NCI-H2227 treated with DMSO at 0.1 percent for 48 hours (cell line): ENCODE measurements around the gene FTCDNL1.

Experiments
- DNase-seq: peaks from one replicate; lab custom pipeline; 2025; lab: John Stamatoyannopoulos, UW

FTCDNL1 gene

GRCh38 chr2:199842631-199843395 lies 8.2 kb downstream of the FTCDNL1 start:
- no peak for DNase-seq

- DNase-seq: no peak
Observed at GRCh38 chr2:199841409-199841808, 9.6 kb downstream of the FTCDNL1 start.

DNA sequence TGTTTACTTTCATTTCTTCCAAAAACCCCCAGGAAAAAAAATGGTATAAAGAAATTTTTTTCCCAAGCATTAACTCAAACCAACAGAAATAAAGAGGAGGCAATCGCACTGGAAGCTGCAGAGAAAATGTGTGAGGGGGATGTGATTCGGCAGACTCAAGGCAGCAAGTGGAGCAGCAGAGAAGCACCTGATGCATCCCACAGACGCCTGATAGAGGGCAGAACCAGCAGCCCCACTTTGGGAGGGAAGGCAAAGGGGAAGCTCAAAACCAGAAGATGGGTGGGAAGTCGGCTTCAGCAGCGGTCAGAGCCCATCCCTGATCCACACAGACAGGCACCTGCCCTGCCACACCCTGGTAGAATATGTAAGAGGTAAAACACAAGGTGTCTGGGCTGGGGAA lies 12.6 kb downstream of the FTCDNL1 start:
- no peak for DNase-seq

- DNase-seq: no peak
Observed at GRCh38 chr2:199836943-199837342, 14.0 kb downstream of the FTCDNL1 start.

DNA sequence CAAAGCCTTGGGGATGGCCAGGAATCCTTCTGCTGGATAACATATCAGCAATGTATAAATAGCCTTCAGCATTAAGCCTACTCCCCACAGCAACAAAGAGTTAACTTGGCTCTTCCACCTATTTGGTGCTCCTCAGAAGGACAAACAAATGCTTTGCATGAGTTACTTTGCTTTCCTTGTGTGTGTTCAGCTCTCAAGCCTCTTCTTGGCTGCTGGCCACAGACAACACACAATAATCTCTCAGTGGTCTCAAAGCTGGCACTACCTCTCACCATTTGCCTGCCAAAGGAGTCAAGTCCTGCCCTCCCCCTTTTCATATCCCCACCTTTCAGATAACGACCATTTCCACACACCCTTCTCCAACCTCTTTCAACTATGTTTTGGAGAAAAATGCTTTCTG lies 17.5 kb downstream of the FTCDNL1 start:
- DNase-seq: no peak

- no peak for DNase-seq
Observed at GRCh38 chr2:199830531-199830930, 20.5 kb downstream of the FTCDNL1 start.

DNA sequence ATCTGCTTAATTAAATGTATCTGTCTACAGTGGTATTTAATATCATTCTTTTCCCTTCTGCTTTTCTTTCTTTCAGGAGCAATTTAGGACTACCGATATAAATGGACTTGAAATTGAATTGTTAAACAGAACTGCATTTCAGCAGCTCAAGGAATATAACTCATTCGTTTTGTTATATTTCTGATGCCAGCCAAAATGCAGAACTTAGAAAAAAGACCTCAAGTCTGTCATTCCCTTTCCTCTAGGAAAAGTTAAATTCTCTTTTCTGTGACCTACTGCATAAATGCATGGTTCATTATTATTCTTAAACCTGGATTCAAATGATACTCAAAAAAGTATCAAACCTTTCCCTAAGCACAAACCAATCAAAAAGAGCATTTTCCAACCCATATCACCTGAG lies 21.4 kb downstream of the FTCDNL1 start:
- no peak for DNase-seq

GRCh38 chr2:199819746-199820145 lies 31.2 kb downstream of the FTCDNL1 start:
- DNase-seq: no peak

DNA sequence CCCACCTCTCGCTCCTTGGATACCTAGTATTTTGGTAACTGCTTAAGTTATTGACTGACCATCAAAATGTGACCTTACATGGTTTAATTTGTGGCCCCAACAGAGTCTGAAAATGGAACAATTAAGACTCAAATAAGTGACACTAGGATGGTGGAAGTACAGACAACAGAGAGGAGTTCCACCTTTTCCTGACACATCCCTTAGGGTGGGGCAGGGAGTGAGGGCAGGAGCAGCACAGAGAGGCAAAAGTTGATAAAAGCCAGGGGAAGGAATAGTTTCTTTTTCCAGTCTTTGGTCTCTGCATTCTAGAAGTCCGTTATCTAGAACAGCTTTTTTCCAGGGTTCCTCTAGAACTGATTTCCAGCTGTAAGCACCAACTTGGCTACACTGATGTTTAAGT lies 32.2 kb downstream of the FTCDNL1 start:
- DNase-seq: no peak

DNA sequence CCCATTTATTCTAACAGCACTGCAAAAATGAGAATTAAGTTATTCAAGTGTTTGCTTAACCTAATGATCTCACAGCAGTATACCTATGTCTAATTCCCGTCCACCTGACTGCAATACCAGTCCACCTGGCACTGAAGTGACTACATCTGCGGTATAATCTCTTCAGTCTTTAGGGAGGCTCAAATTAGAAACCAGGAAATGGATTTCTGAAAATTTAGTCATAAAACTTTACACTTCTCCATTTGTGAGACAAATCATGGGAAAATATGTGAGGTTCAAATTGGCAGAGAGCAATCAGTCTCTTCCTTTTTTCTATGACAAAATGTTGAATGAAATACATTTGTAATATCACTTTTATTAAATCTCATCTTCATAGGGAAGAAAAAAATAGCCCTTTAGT lies 33.0 kb downstream of the FTCDNL1 start:
- no peak for DNase-seq

- DNase-seq: no peak
Observed at GRCh38 chr2:199814817-199815211, 36.2 kb downstream of the FTCDNL1 start.

- DNase-seq: peak; percentile 24
Observed at GRCh38 chr2:199814101-199814816, 36.7 kb downstream of the FTCDNL1 start.

GRCh38 chr2:199812493-199812892 lies 38.5 kb downstream of the FTCDNL1 start:
- no peak for DNase-seq

- no peak for DNase-seq
Observed at GRCh38 chr2:199811346-199811745, 39.6 kb downstream of the FTCDNL1 start.

GRCh38 chr2:199810422-199811171 lies 40.4 kb downstream of the FTCDNL1 start:
- no peak for DNase-seq

GRCh38 chr2:199807966-199808365 lies 43.0 kb downstream of the FTCDNL1 start:
- DNase-seq: no peak

GRCh38 chr2:199806179-199806578 lies 44.8 kb downstream of the FTCDNL1 start:
- DNase-seq: no peak

DNA sequence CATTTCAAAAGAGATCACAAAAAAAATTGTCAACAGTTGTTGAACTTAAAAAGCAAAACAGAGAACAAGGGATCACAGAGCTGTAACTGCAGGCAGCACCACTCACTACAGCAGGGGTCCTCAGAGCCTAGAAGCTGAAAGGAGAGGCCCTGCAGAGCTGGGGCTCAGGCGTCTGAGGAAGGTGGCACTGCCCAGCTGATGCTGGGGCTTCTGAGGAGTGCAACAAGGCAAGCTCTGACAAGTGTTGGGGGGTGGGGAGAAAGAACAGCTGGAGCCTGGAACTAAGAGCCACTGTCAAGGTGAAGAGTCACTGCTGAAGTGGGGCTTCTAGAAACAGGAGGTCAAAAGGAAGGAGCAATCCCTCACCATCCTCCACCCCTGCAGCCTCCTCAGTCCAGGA lies 46.2 kb downstream of the FTCDNL1 start:
- no peak for DNase-seq

DNA sequence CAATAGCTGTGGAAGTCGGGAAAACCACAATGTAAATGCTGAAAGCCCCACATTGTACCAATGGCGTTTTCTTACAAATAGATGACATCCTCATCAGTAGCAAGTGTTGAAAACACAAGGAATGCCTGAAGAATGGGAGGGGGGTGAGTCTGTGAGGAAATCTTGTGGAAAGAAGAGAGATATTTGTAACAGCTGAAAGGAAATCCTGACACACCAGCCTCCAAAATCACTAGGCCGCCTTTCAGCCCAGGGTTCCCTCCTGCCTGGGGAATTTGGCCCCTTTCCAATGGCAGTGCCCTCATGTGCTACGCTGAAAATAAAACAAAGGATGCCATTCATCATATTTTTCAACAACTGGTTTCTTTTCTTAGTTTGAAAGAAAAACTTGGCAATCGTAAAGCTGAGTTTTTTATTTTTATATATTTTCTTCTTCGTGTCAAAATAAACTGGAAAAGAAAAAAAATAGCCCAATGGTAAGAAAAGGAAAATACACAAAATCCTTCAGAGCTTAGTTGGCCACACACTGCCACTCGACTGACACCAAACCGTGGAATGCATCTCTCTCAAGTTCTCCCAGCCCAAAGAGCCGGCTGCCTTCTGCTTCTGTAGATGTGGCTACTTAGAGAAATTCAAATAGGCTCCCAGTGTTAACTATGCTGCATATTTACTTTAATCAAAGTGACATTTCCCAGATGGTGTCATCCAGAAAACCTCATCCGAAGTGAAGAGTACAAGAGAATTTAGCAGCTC lies 52.0 kb downstream of the FTCDNL1 start:
- no peak for DNase-seq

- no peak for DNase-seq
Observed at GRCh38 chr2:199797431-199798403, 53.3 kb downstream of the FTCDNL1 start.

GRCh38 chr2:199792381-199792780 lies 58.6 kb downstream of the FTCDNL1 start:
- no peak for DNase-seq
